ENCODE measurements around the gene PRSS27. TPM values are rescaled to one million over a fixed set of nuclear protein-coding genes. Genes with fewer than 3 reads are reported as not detected.
"Not testable (repeated sequence)": the region's sequence is repeated elsewhere in the genome, so short reads cannot be mapped to it uniquely, and the experiment has no call there.

PRSS27 gene
- total and polyA plus RNA-seq, 2 experiments from 2014 or later, result 12.1 to 17.0 TPM

DNA sequence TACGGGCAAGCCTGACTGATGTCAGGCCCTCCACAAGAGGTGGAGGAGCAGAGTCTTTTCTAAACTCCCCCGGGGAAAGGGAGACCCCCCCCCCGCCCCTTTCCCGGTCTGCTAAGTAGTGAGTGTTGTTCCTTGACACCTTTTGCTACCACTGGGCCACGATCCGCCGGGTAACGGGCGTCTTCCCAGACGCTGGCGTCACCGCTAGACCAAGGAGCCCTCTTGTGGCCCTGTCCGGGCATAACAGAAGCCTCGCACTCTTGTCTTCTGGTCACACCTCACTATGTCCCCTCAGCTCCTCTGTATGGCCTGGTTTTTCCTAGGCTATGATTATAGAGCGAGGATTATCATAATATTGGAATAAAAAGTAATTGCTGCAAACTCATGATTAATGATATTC, 50.0 kb downstream of the PRSS27 start:
- H3K9me3 ChIP-seq (ENCODE audit: low read depth); H3K27me3 ChIP-seq; H3K4me3 ChIP-seq; H3K4me1 ChIP-seq (ENCODE audit: low read depth); H3K27ac ChIP-seq: not testable (repeated sequence)
- TF ChIP-seq, protein P1, sequence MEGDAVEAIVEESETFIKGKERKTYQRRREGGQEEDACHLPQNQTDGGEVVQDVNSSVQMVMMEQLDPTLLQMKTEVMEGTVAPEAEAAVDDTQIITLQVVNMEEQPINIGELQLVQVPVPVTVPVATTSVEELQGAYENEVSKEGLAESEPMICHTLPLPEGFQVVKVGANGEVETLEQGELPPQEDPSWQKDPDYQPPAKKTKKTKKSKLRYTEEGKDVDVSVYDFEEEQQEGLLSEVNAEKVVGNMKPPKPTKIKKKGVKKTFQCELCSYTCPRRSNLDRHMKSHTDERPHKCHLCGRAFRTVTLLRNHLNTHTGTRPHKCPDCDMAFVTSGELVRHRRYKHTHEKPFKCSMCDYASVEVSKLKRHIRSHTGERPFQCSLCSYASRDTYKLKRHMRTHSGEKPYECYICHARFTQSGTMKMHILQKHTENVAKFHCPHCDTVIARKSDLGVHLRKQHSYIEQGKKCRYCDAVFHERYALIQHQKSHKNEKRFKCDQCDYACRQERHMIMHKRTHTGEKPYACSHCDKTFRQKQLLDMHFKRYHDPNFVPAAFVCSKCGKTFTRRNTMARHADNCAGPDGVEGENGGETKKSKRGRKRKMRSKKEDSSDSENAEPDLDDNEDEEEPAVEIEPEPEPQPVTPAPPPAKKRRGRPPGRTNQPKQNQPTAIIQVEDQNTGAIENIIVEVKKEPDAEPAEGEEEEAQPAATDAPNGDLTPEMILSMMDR (IDR thresholded peaks at IDR 0.05; ENCODE audit: low read depth, low read length), result peak; percentile 65
- peak; percentile 52 to 73 for DNase-seq (ENCODE audit: low read depth in 1 of 2, low spot score in 1 of 2)
- H3K36me3 ChIP-seq, result peaks cover 12% of the 10 kb centered on the region

DNA sequence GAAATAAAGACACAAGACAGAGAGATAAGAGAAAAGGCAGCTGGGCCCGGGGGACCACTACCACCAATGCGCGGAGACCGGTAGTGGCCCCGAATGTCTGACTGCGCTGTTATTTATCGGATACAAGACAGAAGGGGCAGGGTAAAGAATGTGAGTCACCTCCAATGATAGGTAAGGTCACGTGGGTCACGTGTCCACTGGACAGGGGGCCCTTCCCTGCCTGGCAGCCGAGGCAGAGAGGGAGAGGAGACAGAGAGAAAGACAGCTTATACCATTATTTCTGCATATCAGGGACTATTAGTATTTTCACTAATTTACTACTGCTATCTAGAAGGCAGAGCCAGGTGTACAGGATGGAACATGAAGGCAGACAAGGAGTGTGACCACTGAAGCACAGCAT, 50.4 kb downstream of the PRSS27 start:
- not testable (repeated sequence) for H3K4me1 ChIP-seq (ENCODE audit: low read depth); H3K27ac ChIP-seq; H3K9me3 ChIP-seq (ENCODE audit: low read depth); H3K27me3 ChIP-seq; H3K4me3 ChIP-seq; DNase-seq (ENCODE audit: low read depth in 1 of 2, low spot score in 1 of 2)
- peaks cover 12% of the 10 kb centered on the region for H3K36me3 ChIP-seq

DNA sequence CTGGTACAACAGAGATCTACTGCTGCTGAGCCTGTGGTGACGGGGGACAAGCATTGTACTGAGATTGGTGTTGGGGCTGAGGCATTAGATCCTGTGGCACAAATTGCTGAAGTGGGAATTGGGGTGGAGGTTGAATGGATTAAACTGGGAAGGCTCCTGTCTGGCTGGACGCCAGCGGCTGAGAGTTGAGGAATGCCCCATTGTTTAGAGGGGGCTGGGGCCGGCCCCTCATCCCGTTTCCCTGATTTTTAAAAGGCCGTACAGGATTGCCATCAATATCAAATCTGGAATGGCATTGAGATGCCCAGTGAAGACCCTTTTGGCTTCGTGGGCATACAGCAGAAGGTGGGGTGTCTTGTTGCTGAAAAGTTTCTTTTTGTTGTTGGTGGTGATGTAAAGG, 53.4 kb downstream of the PRSS27 start:
- peaks cover 12% of the 10 kb centered on the region for H3K36me3 ChIP-seq
- not testable (repeated sequence) for H3K27ac ChIP-seq; H3K9me3 ChIP-seq (ENCODE audit: low read depth); DNase-seq (ENCODE audit: low read depth in 1 of 2, low spot score in 1 of 2); H3K4me3 ChIP-seq; H3K27me3 ChIP-seq; H3K4me1 ChIP-seq (ENCODE audit: low read depth)

DNA sequence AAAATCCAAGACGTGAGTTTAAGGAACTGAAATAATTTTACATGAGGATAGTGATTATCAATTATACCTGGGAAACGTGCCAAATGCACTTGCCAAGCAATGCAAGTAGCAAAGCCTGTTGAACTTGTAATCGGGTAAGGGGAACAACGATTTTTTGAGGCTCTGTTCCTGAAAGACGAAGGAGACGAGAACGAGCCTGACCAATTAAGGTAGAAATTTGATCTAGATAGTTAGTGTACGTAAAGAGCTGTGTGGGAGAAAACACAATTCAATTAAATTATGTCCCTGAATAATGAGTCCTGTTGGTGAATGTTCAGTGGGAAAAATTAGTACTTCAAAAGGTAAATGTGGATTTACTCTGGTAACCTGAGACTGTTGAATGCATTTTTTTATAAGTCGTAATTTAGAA, 55.4 kb downstream of the PRSS27 start:
- Histone ChIP-seq H3K4me1 (ENCODE audit: low read depth) (no peaks in the 10 kb centered on the region), H3K9me3 (ENCODE audit: low read depth) (no peaks in the 10 kb centered on the region), H3K27ac (no peak overlapping the region), H3K4me3 (no peak overlapping the region), H3K27me3 (no peaks in the 10 kb centered on the region), H3K36me3 (peaks cover 12% of the 10 kb centered on the region)
- no peak for DNase-seq (ENCODE audit: low read depth in 1 of 2, low spot score in 1 of 2)
- TF ChIP-seq, protein P1 (IDR thresholded peaks at IDR 0.05; ENCODE audit: low read depth, low read length), result no peak

DNA sequence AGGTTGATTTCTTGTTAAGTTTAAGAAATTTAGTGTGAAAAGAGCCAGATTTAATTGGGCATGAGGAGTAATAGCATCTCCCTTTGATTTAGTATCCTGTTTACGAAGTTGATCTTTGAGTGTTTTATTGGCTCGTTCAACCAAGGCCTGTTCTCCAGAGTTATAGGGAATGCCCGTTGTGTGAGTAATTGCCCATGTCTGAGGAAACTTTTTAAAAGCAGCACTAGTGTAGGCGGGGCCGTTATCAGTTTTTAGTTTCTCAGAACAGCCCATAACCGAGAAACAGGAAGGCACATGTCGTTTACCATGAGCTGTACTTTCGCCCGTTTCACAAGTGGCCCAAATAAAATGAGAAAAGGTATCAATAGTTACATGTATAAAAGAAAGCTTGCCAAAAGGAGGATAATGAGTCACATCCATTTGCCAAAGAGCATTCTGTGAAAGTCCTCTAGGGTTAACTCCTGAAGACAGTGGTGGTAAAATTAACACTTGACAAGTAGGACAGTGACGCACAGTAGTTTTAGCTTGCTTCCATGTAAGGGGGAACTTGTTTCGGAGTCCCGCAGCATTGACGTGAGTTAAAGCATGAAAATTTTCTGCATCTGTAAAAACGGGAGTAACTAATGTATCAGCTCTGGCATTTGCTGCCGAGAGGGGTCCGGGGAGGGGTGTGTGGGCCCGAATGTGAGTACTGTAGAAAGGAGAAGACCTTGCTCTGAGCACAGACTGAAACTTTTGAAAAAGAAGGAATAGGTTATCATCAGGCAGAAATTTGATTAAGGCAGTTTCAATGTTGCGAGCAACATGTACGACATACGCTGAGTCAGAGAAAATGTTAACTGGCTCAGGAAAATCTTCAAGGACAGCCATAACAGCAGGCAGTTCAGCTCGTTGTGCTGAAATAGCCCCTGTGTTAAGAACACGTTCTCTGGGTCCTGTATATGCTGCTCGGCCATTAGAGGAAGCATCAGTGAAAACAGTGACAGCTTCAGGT, 56.2 kb downstream of the PRSS27 start:
- no peaks in the 10 kb centered on the region for H3K4me1 ChIP-seq (ENCODE audit: low read depth)
- peak overlapping the region; percentile 22 for H3K27ac ChIP-seq
- H3K27me3 ChIP-seq, result no peaks in the 10 kb centered on the region
- TF ChIP-seq, protein P1 (IDR thresholded peaks at IDR 0.05; ENCODE audit: low read depth, low read length), result no peak
- no peak overlapping the region for H3K4me3 ChIP-seq
- H3K9me3 ChIP-seq (ENCODE audit: low read depth), result no peaks in the 10 kb centered on the region
- H3K36me3 ChIP-seq, result peaks cover 6% of the 10 kb centered on the region
- DNase-seq (ENCODE audit: low read depth in 1 of 2, low spot score in 1 of 2), result peak in 1 of 2 donors; percentile 57

Other genes starting within 250 kb of the PRSS27 start
- gene NTN3, start 248.9 kb downstream of the PRSS27 start, total RNA-seq, result 9.4 and 20.5 TPM in 2 replicates
- 1.6 and 5.6 TPM in 2 replicates for gene NTN3, start 248.9 kb downstream of the PRSS27 start, polyA plus RNA-seq
- 17.3 and 23.6 TPM in 2 replicates for gene TBC1D24, start 245.1 kb downstream of the PRSS27 start, total RNA-seq
- 8.2 and 10.2 TPM in 2 replicates for gene TBC1D24, start 245.1 kb downstream of the PRSS27 start, polyA plus RNA-seq
- 92.4 and 117 TPM in 2 replicates for gene ATP6V0C, start 206.3 kb downstream of the PRSS27 start, total RNA-seq
- 184 and 281 TPM in 2 replicates for gene ATP6V0C, start 206.3 kb downstream of the PRSS27 start, polyA plus RNA-seq
- 32.4 and 39.2 TPM in 2 replicates for gene AMDHD2, start 199.9 kb downstream of the PRSS27 start, total RNA-seq
- 25.0 and 30.2 TPM in 2 replicates for gene AMDHD2, start 199.9 kb downstream of the PRSS27 start, polyA plus RNA-seq
- gene CEMP1, start 188.8 kb downstream of the PRSS27 start, total RNA-seq, result 1.3 TPM in 1 of 2 replicates, not detected in the other
- 4.6 and 9.4 TPM in 2 replicates for gene CEMP1, start 188.8 kb downstream of the PRSS27 start, polyA plus RNA-seq
- 24.9 and 28.6 TPM in 2 replicates for gene PDPK1, start 182.2 kb downstream of the PRSS27 start, total RNA-seq
- gene PDPK1, start 182.2 kb downstream of the PRSS27 start, polyA plus RNA-seq, result 22.4 and 23.3 TPM in 2 replicates
- 32.9 and 67.2 TPM in 2 replicates for gene KCTD5, start 37.7 kb downstream of the PRSS27 start, total RNA-seq
- 32.6 and 35.0 TPM in 2 replicates for gene KCTD5, start 37.7 kb downstream of the PRSS27 start, polyA plus RNA-seq
- 131 and 321 TPM in 2 replicates for gene SRRM2, start 32.4 kb upstream of the PRSS27 start, total RNA-seq
- 592 and 734 TPM in 2 replicates for gene SRRM2, start 32.4 kb upstream of the PRSS27 start, polyA plus RNA-seq
- 180 and 435 TPM in 2 replicates for gene ELOB, start 57.1 kb upstream of the PRSS27 start, total RNA-seq
- gene ELOB, start 57.1 kb upstream of the PRSS27 start, polyA plus RNA-seq, result 606 and 614 TPM in 2 replicates
- gene PRSS33, start 67.3 kb upstream of the PRSS27 start, total RNA-seq, result not detected in 2 replicates
- gene PRSS33, start 67.3 kb upstream of the PRSS27 start, polyA plus RNA-seq, result not detected in 2 replicates
- not detected in 2 replicates for gene PRSS41, start 78.2 kb upstream of the PRSS27 start, total RNA-seq
- not detected in 2 replicates for gene PRSS41, start 78.2 kb upstream of the PRSS27 start, polyA plus RNA-seq
- gene PRSS21, start 97.0 kb upstream of the PRSS27 start, total RNA-seq, result not detected in 2 replicates
- gene PRSS21, start 97.0 kb upstream of the PRSS27 start, polyA plus RNA-seq, result not detected in 2 replicates
- gene ZG16B, start 110.1 kb upstream of the PRSS27 start, total RNA-seq, result not detected in 2 replicates
- not detected in 2 replicates for gene ZG16B, start 110.1 kb upstream of the PRSS27 start, polyA plus RNA-seq
- not detected in 2 replicates for gene PRSS22, start 137.9 kb upstream of the PRSS27 start, total RNA-seq
- not detected in 2 replicates for gene PRSS22, start 137.9 kb upstream of the PRSS27 start, polyA plus RNA-seq
- gene FLYWCH2, start 163.0 kb upstream of the PRSS27 start, total RNA-seq, result 134 and 148 TPM in 2 replicates
- gene FLYWCH2, start 163.0 kb upstream of the PRSS27 start, polyA plus RNA-seq, result 59.2 and 66.1 TPM in 2 replicates
- 33.2 and 58.7 TPM in 2 replicates for gene FLYWCH1, start 191.7 kb upstream of the PRSS27 start, total RNA-seq
- 34.7 and 41.1 TPM in 2 replicates for gene FLYWCH1, start 191.7 kb upstream of the PRSS27 start, polyA plus RNA-seq
- 2.6 and 3.9 TPM in 2 replicates for gene KREMEN2, start 244.1 kb upstream of the PRSS27 start, total RNA-seq
- gene KREMEN2, start 244.1 kb upstream of the PRSS27 start, polyA plus RNA-seq, result 1.3 and 2.5 TPM in 2 replicates
- 3.1 and 9.9 TPM in 2 replicates for gene PAQR4, start 249.1 kb upstream of the PRSS27 start, total RNA-seq
- gene PAQR4, start 249.1 kb upstream of the PRSS27 start, polyA plus RNA-seq, result 3.9 and 11.0 TPM in 2 replicates